HepG2 (cell line): Measurements from ENCODE around the gene KIAA0232. TPM values are rescaled to one million over a fixed set of nuclear protein-coding genes. Genes with fewer than 3 reads are reported as not detected.

Experiments
- ATF1 ChIP-seq: IDR thresholded peaks from 2 replicates; pipeline ENCODE4 v1.6.1; 2016; ENCODE audit warnings: mild to moderate bottlenecking, control low read depth
- CTCF ChIP-seq: sonication (generic); formaldehyde crosslinking; IDR thresholded peaks from 2 replicates; pipeline ENCODE4 v1.5.0; 2020; ENCODE audit warnings: mild to moderate bottlenecking, missing genetic modification reagents, moderate library complexity
- FOXK1 ChIP-seq: sonication (generic); formaldehyde crosslinking; IDR thresholded peaks from 2 replicates; pipeline ENCODE4 v1.4.0; 2020; ENCODE audit warnings: low read depth, missing genetic modification reagents, borderline replicate concordance
- HIVEP1 ChIP-seq: sonication (generic); formaldehyde crosslinking; IDR thresholded peaks from 2 replicates; pipeline ENCODE4 v1.4.0; 2020; ENCODE audit warnings: mild to moderate bottlenecking, missing genetic modification reagents
- KDM5B ChIP-seq: sonication (generic); formaldehyde crosslinking; IDR thresholded peaks from 2 replicates; pipeline ENCODE4 v1.4.0; 2020; ENCODE audit warnings: missing genetic modification reagents, mild to moderate bottlenecking, borderline replicate concordance
- MXD1 ChIP-seq: sonication (generic); formaldehyde crosslinking; IDR thresholded peaks from 2 replicates; pipeline ENCODE4 v1.4.0; 2020; ENCODE audit warnings: mild to moderate bottlenecking, missing genetic modification reagents
- NRL ChIP-seq: sonication (generic); formaldehyde crosslinking; IDR thresholded peaks from 2 replicates; pipeline ENCODE4 v1.5.0; 2020; ENCODE audit warnings: missing genetic modification reagents, mild to moderate bottlenecking, moderate library complexity, borderline replicate concordance
- PHF5A ChIP-seq: IDR thresholded peaks from one replicate; pipeline ENCODE4 v1.6.1; 2018; ENCODE audit warnings: low read depth, missing genetic modification reagents; ENCODE audit not compliant: unreplicated experiment
- PHF8 ChIP-seq: sonication (generic); formaldehyde crosslinking; IDR thresholded peaks from 2 replicates; pipeline ENCODE4 v1.5.0; 2020; ENCODE audit warnings: missing genetic modification reagents
- SMC3 ChIP-seq: IDR thresholded peaks from 2 replicates; pipeline ENCODE4 v1.6.1; 2011; ENCODE audit warnings: low read length, improper control_type of control experiment
- SNAPC5 ChIP-seq: sonication (generic); formaldehyde crosslinking; IDR thresholded peaks from 2 replicates; pipeline ENCODE4 v1.8.1; 2023; ENCODE audit warnings: mild to moderate bottlenecking, missing genetic modification reagents, borderline replicate concordance
- TAF1 ChIP-seq: sonication (generic); formaldehyde crosslinking; IDR thresholded peaks from 2 replicates; pipeline ENCODE4 v1.4.0; 2020; ENCODE audit warnings: missing genetic modification reagents
- ZBTB21 ChIP-seq: sonication (generic); formaldehyde crosslinking; IDR thresholded peaks from 2 replicates; pipeline ENCODE4 v1.4.0; 2020; ENCODE audit warnings: missing genetic modification reagents
- ZBTB38 ChIP-seq: sonication (generic); formaldehyde crosslinking; IDR thresholded peaks from 2 replicates; pipeline ENCODE4 v1.5.1; 2020; ENCODE audit warnings: mild to moderate bottlenecking, missing genetic modification reagents
- ZFP82 ChIP-seq: sonication (generic); formaldehyde crosslinking; IDR thresholded peaks from 2 replicates; pipeline ENCODE4 v1.5.1; 2020; ENCODE audit warnings: mild to moderate bottlenecking, missing genetic modification reagents, borderline replicate concordance
- ZFYVE20 ChIP-seq: sonication (generic); formaldehyde crosslinking; IDR thresholded peaks from 2 replicates; pipeline ENCODE4 v1.8.0; 2023; ENCODE audit warnings: low read depth, mild to moderate bottlenecking, moderate library complexity, missing genetic modification reagents, borderline replicate concordance
- ZNF333 ChIP-seq: sonication (generic); formaldehyde crosslinking; IDR thresholded peaks from 2 replicates; pipeline ENCODE4 v1.4.0; 2020; ENCODE audit warnings: mild to moderate bottlenecking, missing genetic modification reagents, borderline replicate concordance
- ZNF414 ChIP-seq: sonication (generic); formaldehyde crosslinking; IDR thresholded peaks from 2 replicates; pipeline ENCODE4 v1.5.0; 2020; ENCODE audit warnings: missing genetic modification reagents
- ZNF607 ChIP-seq: sonication (generic); formaldehyde crosslinking; IDR thresholded peaks from 2 replicates; pipeline ENCODE4 v1.5.1; 2020; ENCODE audit warnings: missing genetic modification reagents, mild to moderate bottlenecking, borderline replicate concordance
- ZNF629 ChIP-seq: sonication (generic); formaldehyde crosslinking; conservative IDR thresholded peaks from 2 replicates; pipeline ENCODE4 v1.5.0; 2020; ENCODE audit warnings: missing genetic modification reagents
- ZNF777 ChIP-seq: sonication (generic); formaldehyde crosslinking; IDR thresholded peaks from 2 replicates; pipeline ENCODE4 v1.4.0; 2020; ENCODE audit warnings: missing genetic modification reagents
- ZNF883 ChIP-seq: sonication (generic); formaldehyde crosslinking; IDR thresholded peaks from 2 replicates; pipeline ENCODE4 v1.5.1; 2020; ENCODE audit warnings: mild to moderate bottlenecking, missing genetic modification reagents; ENCODE audit errors: not compliant biosample characterization
- polyA plus RNA-seq, 8 experiments: library from polyadenylated mRNA; depleted of rRNA in 3 of 8; stranded (reverse) in 7 of 8; unstranded in 1 of 8; fragments of >200 nt; fragmentation: Illumina TruSeq in 4 of 8; extraction: Trizol in 4 of 8; gene quantifications; 2 replicates each; pipeline versions ENCODE4 v1.2.1 to v1.2.3, GENCODE V29; 2011 to 2016; ENCODE audit warnings: low read depth in 4 of 8, missing spikeins in 1 of 8, mixed read lengths in 1 of 8; ENCODE audit not compliant: insufficient read depth in 1 of 8
- total RNA-seq, 5 experiments: library from RNA; depleted of rRNA; stranded (reverse); fragments of >200 nt; fragmentation: Illumina TruSeq; extraction: Trizol; gene quantifications; 2 replicates each; pipeline ENCODE4 v1.2.3, GENCODE V29; 2016; ENCODE audit warnings: low read depth in 1 of 5
- TF ChIP-seq, protein P1 (sequence below): sonication (generic); formaldehyde crosslinking; IDR thresholded peaks from 2 replicates; pipeline ENCODE4 v1.8.1; 2022; ENCODE audit warnings: mild to moderate bottlenecking, missing genetic modification reagents
- TF ChIP-seq, protein P2 (sequence below): IDR thresholded peaks from 2 replicates; pipeline ENCODE4 v1.6.1; 2016; ENCODE audit warnings: low read depth, control low read depth

KIAA0232 gene
- total and polyA plus RNA-seq, 2 of the 13 experiments (the other 11 are each of a cell fraction or from before 2014, with no cell fraction given), result 7.8 to 17.1 TPM

DNA sequence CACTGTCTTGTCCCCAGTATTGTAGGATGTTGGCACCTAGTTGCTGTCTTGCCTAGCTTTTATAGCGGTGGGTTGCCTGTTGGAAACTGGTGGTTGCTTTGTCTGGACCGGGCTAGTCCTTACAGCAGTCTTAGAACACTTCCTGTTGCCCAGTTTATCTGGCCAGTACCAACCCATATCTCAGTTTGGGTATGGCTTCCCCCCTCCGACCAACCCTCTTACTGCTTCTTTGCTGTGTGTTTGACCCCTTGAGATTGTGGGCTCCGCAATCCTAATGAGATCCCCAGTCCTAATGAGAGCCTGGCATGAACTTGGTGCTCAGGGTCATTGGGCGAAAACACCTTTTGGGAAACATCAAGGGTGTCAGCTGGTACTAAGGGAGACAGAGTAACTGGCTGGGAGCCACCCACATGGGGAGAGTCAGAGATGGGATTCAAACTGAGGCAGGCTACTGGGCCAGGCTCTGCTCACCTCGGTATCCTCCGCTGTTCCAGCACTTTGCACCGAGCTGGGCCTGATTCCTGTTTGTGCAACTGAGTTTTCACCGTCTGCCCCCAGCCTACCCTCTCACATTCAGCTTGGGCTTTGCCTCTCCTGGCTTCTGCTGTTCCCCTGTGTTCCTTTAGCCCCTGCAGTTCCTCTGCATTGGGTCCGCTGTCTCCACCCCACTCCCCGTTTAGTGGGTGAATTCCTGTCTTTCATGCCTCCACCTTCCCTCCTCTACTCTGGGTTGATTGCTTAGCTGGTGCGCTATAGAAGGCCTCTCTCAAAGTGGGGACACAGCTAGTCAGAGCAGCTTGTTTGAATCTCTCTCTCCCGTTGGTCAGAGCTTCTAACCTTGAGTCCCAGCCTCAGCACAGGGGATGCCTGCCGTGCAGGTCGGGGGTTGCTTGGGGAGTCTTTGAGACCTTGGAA is 128.7 kb downstream of the KIAA0232 start (continued):
- TF ChIP-seq SNAPC5 (no peak), FOXK1 (CRISPR knock-in tag) (no peak), ZNF414 (CRISPR knock-in tag) (no peak), TAF1 (CRISPR knock-in tag) (no peak), PHF8 (no peak), SMC3 (no peak), HIVEP1 (CRISPR knock-in tag) (0 out of 2 replicates have a peak, but pooled peaks have one; percentile 43), PHF5A (no peak), ATF1 (no peak), ZNF607 (CRISPR knock-in tag) (no peak; the same call in 1 of the 2 replicates), MXD1 (CRISPR knock-in tag) (peak; percentile 53; the same call in 1 of the 2 replicates), NRL (CRISPR knock-in tag) (0 out of 2 replicates have a peak, but pooled peaks have one; percentile 44), ZBTB21 (CRISPR knock-in tag) (no peak), ZNF883 (CRISPR knock-in tag) (no peak), ZFYVE20 (no peak), KDM5B (CRISPR knock-in tag) (peak; percentile 40; the same call in 1 of the 2 replicates), ZBTB38 (peak; percentile 61), ZNF629 (peak; percentile 89), ZNF333 (CRISPR knock-in tag) (no peak), ZFP82 (CRISPR knock-in tag) (no peak), CTCF (CRISPR knock-in tag) (0 out of 2 replicates have a peak, but pooled peaks have one; percentile 13), ZNF777 (CRISPR knock-in tag) (no peak)
- TF ChIP-seq, protein P1, sequence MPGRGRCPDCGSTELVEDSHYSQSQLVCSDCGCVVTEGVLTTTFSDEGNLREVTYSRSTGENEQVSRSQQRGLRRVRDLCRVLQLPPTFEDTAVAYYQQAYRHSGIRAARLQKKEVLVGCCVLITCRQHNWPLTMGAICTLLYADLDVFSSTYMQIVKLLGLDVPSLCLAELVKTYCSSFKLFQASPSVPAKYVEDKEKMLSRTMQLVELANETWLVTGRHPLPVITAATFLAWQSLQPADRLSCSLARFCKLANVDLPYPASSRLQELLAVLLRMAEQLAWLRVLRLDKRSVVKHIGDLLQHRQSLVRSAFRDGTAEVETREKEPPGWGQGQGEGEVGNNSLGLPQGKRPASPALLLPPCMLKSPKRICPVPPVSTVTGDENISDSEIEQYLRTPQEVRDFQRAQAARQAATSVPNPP, result no peak
- TF ChIP-seq, protein P2, sequence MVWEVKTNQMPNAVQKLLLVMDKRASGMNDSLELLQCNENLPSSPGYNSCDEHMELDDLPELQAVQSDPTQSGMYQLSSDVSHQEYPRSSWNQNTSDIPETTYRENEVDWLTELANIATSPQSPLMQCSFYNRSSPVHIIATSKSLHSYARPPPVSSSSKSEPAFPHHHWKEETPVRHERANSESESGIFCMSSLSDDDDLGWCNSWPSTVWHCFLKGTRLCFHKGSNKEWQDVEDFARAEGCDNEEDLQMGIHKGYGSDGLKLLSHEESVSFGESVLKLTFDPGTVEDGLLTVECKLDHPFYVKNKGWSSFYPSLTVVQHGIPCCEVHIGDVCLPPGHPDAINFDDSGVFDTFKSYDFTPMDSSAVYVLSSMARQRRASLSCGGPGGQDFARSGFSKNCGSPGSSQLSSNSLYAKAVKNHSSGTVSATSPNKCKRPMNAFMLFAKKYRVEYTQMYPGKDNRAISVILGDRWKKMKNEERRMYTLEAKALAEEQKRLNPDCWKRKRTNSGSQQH (CRISPR knock-in tag), result peak; percentile 73; the same call in 1 of the 2 replicates
